ENCODE results near the gene ENPP3.

Gene ENPP3

DNA sequence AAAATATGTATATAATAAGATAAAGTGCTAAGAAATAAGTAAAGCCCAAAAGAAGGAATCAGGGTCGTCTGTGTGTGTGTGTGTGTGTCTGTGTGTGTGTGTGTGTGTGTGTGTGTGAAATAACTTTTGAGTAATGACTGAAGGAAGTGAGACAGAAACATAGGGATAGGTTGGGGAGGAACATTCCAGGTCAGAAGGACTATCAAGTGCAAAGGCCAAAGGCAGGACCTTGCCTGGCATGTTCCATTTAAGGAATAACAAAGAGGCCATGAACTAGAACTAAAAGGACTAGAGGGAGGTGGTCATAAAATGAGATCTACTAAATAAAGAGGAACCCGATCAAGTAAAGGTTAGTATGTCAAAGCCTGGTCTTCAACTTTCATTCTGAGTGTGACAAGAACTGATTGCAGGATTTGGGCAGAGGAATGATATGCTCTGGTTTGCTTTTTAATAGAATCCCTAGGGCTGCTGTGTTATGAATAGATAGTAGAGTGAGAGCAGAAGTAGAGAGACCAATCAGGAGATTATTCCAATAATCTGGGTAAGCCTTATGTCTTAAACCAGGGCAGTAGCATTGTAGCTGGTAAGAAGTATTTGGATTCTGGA lies 6.9 kb downstream of the ENPP3 start:
- DNase-seq: no peak

DNA sequence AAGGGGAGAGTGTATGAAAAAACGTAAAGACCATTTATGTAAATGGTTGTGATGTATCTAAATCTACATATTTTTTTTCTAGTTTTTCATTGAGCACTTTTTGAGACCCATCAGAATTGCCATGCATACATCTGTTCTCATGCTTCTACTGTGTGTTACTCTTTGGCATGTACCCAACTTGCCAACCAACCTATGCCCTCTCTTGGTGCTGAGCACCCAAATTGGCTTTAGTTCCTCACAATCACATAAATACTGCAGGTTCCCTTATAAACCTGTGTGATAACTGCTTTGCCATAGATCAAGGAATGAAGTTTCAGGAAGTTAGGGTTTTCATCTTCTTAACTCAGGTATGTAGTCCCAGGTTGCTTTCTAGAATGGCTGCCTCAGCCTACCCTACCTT lies 7.8 kb downstream of the ENPP3 start:
- no peak for DNase-seq

GRCh38 chr6:131645846-131646245 lies 8.7 kb downstream of the ENPP3 start:
- DNase-seq: no peak

DNA sequence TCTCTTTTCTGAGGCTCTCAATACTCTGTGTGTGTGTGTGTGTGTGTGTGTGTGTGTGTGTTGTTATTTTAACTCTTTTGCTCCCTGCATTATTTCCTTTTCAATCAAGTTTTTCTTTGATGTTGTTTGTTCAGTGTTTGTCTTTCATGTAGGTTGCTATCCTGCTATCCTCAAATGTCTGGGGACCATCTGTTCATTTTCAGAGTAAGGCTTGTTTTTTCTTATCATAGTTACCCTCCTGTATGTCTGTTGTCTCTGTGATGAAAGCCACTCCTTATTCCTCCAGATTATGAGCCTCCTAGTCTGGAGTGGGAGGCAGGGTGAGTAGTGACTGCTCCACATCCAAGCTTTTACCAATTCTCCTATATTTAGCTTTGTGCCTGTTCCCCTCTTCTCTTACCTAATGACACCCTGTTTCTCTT lies 9.2 kb downstream of the ENPP3 start:
- DNase-seq: no peak

DNA sequence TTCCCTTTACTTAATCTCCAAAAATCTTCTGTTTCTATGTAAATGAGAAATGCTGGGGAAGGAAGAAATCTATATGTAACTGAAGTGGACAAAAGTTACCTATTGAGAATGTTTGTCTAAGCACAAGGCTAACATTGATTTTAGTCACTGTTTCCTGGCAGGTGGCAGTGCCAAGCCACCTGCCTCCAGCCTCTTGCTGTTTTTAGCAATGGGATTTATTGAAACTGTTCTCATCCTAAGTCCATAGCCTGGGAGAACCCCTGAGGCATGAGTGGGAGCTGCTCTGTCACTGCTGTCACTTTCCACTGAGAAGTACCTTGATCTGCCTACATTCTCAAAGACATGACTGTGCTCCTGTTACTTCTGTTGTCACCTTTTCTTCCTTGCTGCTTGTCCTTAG lies 14.7 kb downstream of the ENPP3 start:
- no peak for DNase-seq

DNA sequence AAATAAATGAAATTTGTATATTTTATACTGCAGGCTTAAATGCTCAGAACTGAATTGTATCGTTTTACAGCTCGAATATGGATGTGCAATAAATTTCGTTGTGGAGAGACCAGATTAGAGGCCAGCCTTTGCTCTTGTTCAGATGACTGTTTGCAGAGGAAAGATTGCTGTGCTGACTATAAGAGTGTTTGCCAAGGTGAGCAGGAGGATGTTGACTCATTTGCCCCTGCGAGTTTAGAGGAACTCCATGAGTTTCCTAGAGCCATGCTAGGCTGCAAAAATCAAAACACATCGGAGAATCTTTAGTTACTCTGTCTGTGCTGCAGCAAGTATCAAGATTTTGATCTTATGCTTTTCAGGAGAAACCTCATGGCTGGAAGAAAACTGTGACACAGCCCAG lies 15.4 kb downstream of the ENPP3 start:
- DNase-seq: no peak

DNA sequence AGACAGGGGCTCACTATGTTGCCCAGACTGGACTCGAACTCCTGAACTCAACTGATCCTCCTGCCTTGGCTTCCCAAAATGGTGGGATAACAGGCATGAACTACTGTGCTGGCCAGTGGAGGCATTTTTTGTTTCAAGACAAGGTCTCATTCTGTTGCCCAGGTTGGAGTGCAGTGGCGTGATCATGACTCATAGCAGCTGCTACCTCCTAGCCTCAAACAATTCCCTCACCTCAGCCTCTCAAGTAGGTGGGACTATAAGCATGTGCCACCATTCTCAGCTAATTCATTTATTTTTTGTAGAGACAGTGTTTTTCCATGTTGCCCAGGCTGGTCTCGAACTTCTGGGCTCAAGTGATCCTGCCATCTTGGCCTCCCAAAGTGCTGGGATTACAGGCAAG lies 17.2 kb downstream of the ENPP3 start:
- no peak for DNase-seq

- no peak for DNase-seq
These were observed 18.3 kb downstream of the ENPP3 start for GRCh38 chr6:131655387-131655786.

DNA sequence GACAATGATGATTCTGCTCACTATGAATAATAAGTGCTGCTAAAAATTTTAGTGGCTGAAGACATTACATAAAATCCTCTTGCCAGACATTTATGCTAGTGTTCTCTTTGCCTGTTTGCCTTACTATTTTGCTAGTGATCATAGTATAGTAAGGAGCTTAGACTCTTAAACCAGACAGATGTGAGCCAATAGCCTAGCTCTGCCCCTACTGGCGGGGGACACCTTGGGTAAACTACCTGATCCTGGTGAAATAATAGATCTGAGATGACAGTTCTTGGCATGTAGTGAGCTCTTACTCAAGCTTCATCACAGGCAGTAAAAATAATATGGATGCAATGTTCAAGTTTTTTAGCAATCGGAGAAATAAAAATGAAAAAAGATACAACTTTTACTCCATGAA lies 18.8 kb downstream of the ENPP3 start:
- DNase-seq: no peak

DNA sequence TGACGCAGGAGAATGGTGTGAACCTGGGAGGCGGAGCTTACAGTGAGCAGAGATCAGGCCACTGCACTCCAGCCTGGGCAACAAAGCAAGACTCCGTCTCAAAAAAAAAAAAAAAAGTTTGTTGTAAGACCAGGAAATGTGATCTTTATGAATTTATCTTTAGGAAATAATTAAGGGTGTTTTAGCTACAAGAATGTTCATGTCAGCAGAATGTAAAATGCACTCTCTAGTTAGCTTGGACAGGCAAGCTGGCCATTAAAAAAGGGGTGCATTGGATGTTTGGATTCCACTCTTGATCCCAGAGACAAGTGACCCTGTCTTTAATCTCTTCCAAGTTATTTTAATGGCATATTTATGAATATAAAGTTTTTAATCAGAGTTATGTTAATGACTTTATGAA lies 19.6 kb downstream of the ENPP3 start:
- DNase-seq: no peak

- DNase-seq: no peak
These were observed 20.1 kb downstream of the ENPP3 start for GRCh38 chr6:131657222-131657621.

- DNase-seq: no peak
These were observed 20.6 kb downstream of the ENPP3 start for GRCh38 chr6:131657630-131658111.

DNA sequence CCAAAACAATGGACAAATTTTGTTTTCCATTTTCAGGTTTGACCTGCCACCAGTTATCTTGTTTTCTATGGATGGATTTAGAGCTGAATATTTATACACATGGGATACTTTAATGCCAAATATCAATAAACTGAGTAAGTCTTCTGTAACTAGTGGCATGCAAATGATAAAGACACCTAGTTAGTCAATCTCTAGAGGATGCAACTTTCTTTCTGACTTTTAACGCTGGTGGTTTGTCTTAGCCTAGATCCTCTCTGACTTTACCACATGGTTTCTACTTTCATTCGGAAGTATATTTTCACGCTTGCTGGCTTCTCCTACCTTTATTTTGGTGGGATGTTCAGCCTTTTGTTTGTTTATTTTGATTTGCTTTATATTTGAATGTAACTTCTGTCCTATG lies 21.2 kb downstream of the ENPP3 start:
- no peak for DNase-seq

GRCh38 chr6:131660195-131660594 lies 23.1 kb downstream of the ENPP3 start:
- DNase-seq: no peak

- no peak for DNase-seq
These were observed 26.6 kb downstream of the ENPP3 start for GRCh38 chr6:131663578-131664165.

DNA sequence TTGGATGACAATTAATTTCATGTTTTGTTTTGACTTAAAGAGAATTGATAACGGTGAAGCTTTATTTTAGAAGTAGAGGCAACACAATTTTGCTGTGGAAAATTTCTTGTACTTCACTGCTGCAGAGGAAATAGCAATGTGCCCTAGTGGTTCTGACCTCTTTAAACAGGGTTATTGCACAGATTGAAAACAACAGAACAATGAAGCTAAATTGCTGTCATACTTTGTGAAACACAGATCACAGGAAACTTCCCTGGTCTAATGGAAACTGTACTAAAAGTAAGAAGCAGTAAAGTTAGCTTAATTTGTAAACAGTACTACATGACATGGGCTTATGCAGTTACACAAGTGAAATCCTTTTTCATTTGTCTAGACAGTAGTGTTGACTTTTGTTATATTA lies 32.8 kb downstream of the ENPP3 start:
- DNase-seq: no peak

DNA sequence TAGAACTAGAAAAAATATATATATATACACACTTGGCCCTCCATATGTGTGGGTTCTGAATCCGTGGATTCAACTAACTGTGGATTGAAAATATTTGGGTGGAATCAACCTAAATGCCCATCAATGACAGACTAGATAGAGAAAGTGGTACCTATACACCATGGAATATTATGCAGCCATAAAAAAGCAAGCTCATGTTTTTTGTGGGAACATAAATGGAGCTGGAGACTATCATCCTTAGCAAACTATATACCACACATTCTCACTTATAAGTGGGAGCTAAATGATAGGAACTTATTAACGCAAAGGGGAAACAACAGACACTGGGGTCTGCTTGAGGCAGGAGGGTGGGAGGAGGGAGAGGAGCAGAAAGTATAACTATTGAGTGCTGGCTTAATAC lies 36.1 kb downstream of the ENPP3 start:
- no peak for DNase-seq

DNA sequence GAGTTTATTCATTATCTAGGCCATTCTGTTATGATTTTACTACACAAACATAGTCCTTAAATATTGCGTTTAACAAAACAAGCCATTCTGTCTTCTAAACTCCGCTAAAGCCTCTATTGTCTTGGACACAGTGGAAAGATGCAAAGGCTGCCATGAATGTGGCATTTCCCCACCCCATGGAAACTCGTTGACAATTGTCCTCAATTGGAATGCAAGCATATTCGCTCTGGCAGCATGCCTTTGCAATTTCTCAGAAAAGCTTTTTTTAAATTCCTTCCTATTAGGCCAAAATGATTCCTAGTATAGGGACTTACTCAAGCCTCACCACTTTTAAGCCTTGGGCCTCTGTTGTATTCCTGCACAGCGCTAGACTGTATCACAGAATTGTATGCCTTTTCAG lies 41.3 kb downstream of the ENPP3 start:
- peak; percentile 10 for DNase-seq

GRCh38 chr6:131680868-131681267 lies 43.8 kb downstream of the ENPP3 start:
- no peak for DNase-seq

DNA sequence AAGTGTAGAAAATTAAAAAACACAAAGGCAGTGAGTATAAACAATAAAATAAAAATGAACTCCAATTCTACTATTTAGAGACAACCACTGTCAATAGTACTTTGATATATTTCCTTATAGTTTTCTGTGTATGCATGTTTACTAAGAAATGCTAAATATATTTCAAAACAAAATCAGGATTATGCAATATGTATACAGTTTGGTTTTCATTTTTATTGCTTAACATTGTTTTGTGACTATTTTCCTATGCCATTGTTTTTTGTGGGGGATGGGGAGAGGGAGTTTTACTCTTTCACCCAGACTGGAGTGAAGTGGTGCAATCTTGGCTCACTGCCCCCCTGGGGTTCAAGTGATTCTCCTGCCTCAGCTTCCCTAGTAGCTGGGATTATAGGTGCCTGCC lies 44.5 kb downstream of the ENPP3 start:
- no peak for DNase-seq

- DNase-seq: no peak
These were observed 45.3 kb downstream of the ENPP3 start for GRCh38 chr6:131682442-131682841.

DNA sequence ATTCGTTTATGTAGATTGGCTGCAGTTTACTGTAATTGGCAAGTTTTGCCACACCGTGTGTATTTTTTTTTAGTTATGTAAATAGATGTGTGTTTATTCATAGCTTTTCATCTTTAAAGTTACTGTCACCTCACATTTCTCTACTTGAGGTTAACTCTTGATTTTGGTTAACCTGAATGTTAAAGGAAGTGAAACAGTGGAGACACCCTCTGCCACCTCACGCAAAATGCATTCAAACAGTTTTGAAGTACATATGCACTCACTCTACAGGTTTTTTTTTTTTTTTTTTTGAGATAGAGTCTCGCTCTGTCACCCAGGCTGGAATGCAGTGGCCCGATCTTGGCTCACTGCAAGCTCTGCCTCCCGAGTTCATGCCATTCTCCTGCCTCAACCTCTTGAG lies 46.4 kb downstream of the ENPP3 start:
- no peak for DNase-seq

DNA sequence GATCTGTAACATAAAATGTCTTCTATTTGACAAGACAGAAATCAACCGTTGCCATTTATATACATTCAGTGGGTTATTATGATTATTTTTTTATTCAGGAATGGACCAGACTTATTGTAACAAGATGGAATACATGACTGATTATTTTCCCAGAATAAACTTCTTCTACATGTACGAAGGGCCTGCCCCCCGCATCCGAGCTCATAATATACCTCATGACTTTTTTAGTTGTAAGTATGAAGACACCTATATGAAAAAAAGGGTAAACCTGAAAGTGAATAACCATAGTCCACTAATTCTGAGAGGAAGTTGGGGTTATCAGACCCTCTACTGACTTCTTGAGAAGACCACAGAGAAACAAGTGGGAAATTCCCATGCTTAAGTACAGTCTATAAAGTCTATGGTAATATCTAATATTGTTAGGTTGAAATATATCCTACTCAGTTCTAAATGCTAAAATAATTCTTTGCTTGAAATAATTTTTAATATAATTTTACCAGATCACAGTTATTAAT lies 48.2 kb downstream of the ENPP3 start:
- no peak for DNase-seq

GRCh38 chr6:131687022-131687421 lies 49.9 kb downstream of the ENPP3 start:
- DNase-seq: no peak

- DNase-seq: no peak
These were observed 51.2 kb downstream of the ENPP3 start for GRCh38 chr6:131688286-131688685.
